Stimulated activated CD4-positive, alpha-beta T cell treated with anti-CD3 and anti-CD28 coated beads, Interleukin-1b, Interleukin-23, amount 100 ng/mL, for 48 hours (primary cell): Measurements from ENCODE around the gene ZNF316.

Experiments
- DNase-seq: peaks from one replicate; pipeline ENCODE4 v3.0.0-alpha.2; 2020

ZNF316 gene

DNA sequence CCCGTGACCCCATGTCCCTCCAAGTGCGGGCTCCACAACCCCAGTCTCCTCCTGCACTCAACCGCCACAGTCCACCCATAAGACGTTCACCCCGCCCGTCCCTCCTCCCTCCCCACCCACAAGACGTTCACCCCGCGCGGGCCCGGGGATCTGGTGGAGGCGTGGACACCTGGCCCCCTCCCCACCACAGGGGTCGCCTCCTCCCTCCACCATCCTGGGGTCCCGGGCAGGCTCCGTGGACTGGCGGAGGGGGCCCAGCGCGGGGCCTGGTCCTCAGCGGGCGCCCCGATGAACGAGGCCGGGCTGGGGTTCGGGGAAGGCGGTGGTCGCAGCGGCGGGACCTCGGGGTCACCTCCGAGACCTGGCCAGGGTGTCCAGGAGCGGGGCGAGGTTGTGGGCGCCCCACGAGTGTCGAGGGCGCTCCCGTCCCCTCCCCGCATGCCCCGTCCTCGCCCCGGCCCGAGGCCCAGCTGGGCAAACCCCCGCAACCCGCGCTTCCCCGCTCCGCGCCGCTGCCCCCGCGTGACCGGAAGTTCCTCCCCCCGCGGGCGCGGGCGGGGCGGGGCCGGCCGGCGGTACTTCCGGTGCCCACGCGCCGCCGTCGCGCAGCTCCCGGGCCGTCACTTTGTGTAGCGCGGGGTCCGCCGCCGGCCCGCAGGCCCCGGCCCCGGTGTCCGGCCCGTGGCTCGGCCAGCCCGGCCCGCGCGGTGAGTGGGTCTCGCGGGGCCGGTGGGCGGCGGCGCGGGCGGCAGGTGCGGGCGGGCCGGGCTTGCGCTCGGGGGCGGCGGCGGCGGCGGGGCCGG, at the start of gene ZNF316:
Gene ZNF316, plus strand, starts transcription at position 578 of the 803 bp plus-strand sequence. CDS start 5,092 bp downstream, outside the sequence.
- DNase-seq, result peak; percentile 45

DNA sequence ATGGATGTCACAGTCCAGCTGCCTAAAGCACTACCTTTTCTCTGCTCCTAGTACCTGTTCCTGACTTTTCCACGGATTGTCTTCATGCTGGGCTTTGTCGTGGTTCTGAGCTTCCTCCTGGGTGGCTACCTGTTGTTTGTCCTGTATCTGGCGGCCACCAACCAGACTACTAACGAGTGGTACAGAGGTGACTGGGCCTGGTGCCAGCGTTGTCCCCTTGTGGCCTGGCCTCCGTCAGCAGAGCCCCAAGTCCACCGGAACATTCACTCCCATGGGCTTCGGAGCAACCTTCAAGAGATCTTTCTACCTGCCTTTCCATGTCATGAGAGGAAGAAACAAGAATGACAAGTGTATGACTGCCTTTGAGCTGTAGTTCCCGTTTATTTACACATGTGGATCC, 48.6 kb upstream of the ZNF316 start:
- no peak for DNase-seq

DNA sequence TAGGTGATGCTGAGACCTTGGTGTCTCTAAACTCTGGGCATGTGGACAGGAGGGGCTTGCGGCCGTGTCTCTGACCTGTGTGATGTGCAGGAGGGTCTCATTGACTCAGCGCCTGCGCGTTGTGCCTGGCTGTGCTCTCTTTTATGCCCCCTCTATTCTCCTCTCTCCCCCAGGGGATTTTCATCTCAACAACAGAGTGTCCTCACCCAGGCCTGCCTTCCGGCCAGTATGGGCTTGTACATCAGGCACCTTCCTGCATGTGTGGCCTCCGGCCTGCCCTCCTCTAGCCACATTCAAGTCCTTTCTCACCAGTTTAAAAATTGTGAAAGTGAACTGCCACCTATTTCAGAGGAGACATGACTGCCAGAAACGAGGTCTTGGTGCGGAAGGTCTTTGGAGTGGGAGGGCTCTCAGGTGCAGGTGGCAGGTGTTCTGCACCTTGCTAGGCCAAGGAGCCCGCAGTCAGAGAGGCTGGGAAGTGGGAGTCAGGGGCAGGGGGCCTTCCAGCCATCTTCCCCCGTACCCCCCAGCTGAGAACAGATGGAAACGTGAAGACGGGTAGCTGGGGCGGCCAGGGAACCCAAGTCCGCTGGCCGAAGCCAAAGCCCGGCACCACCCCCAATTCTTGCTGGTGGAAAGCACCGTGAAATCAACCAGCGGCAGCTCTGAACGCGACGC, 47.8 kb upstream of the ZNF316 start:
- no peak for DNase-seq

DNA sequence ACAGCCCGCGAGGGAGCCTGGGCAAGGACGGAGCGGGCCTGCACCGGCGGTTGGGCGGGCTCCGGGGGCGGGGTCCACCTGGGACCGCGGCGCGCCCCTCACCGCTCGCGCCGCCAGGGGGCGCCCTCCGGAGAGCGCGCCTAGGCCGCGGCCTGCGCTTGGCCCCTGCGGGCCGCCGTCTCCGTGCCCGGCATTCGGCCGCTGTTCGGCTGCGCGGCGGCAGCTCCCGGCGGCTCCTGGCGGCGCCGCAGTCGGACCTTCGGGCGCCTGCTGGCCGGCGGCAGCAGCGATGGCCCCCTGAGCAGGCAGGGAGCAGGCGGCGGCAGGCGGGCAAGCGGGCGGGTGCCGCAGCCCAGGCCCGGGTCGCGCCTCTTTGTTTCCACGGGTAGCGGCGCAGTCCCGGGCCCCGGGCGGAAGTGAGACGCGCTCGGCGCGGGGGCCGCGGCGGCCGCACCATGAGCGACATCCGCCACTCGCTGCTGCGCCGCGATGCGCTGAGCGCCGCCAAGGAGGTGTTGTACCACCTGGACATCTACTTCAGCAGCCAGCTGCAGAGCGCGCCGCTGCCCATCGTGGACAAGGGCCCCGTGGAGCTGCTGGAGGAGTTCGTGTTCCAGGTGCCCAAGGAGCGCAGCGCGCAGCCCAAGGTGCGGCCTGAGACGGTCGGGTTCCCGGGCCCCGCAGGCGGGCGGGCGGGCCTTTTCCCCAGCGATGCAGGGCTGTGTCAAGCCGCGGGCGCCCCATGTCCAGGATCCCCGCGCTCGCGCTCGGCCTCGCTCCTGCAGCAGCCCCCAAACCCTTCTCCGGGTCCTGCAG, 47.1 kb upstream of the ZNF316 start, which contains the start of gene INTS15:
Gene INTS15, plus strand, starts transcription at position 193 of the 816 bp plus-strand sequence. Its CDS starts 263 bp downstream, at position 456.
- DNase-seq, result peak; percentile 72

DNA sequence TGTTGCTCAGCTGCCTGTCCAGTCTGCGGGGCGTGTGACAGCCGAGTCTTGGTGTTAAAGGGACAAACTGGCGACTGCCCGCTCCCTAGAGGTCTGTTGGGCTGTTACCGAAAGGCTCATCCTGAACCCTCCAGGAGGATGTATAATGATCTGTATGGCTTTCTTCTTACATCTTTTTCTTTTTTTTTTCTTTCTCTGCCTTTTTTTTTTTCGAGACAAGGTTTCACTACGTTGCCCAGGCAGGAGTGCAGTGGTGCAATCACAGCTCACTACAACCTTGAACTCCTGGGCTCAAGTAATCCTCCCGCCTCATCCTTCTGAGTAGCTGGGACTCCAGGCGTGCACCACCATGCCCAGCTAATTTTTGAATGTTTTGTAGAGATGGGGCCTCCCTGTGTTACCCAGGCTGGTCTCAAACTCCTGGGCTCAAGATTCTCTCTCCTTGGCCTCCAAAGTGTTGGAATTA, 46.4 kb upstream of the ZNF316 start:
- no peak for DNase-seq

DNA sequence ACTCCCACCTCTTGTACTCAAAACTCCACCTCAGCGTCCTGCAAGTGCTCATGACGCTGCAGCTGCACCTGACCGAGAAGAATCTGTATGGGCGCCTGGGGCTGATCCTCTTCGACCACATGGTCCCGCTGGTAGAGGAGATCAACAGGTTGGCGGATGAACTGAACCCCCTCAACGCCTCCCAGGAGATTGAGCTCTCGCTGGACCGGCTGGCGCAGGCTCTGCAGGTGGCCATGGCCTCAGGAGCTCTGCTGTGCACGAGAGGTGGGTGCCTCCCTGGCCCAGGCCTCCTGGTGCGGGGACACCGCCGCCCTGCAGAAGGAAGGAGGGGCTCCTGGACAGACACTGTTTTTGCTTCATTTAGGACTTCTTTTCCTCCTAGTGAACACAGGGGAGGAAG, 37.0 kb upstream of the ZNF316 start:
- DNase-seq, result no peak

DNA sequence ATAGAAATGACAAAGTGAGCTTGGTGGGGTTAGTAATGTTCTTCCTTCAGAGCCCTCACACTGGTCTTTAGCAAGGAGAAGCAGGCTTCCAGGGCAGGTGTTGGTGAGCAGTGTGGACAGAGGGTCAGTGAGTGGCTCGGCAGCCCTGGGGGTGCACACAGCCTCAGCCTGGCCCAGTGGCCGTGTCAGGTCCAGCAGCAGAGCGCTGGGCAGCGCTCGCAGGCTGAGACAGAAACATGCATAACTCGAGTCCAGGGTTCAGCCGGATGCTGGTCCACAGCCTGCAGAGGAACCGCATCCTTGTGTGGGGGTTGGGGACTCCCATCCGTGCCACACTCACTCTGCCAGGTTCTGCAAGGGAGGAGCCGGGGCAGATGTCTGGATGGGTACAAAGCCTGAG, 32.7 kb upstream of the ZNF316 start:
- no peak for DNase-seq

DNA sequence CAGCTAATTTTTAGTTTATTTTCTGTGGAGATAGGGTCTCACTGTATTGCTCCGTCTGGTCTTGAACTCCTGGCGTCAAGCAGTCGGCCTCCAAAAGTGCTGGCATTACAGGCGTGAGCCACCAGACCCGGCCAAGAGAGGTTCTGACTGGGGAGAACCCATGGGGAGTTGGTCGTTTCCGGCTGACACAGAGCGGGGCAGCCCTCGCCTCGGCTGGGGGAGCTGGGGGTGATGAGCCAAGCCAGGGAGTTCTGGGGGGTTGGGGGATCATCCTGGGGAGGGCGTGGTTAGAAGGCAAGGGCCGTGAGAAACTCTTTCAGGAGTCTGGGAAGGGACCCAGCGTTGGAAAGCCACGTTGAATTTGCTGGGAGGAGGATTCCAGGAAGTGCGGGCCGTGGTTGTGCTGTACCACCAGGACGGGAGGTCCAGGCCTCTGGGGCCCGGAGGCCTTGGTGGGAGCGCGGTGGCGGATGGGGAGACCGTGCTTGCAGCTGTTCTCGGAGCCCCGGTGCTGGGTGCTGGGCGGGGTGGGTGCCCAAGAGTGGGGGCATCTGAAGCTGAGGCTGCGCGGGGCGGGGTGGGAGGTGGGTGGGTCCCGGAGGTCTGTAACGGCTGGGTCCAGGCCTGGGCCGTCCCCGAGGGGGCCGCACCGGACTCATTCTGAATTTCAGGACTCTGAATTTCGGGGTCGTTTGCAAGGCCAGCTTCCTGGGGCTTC, 30.1 kb upstream of the ZNF316 start:
- DNase-seq, result no peak

DNA sequence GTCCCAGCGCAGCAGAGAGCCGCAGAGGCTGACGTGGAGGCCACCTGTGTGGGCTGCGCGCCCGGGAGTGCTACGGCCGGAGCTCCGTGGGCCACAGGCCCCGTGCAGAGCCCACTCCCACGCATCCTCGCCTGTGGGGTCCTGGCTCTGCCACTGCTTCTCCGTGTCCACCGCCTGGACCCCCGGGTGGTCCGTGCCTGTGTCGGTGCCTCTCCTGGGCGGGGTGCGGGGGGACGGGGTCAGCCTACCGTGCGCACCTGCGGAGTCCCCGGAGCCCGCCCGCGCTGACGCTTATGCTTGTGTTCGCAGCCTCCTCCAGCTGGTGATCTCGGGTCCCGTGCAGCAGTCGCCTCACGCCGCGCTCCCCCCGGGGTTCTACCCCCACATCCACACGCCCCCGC, 29.5 kb upstream of the ZNF316 start:
- no peak for DNase-seq

DNA sequence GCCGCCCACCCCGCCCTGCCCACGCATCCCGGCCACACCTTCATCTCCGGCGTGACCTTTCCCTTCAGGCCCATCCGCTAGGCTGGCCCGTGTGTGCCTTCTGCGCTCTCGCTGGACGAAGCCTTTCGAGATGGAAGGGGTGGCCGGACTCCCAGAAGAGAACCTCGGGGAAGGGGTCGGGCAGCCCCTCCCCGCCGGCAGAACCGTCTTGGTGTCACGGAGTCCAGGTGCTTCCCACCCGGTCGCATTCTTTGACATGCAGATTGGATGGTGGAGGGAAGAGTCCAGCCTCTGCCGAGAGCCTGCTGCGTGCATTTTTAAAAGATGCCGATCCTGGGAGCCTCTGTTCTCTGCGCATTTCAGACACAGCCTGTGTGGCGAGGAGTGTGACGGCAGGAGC, 29.0 kb upstream of the ZNF316 start:
- no peak for DNase-seq

DNA sequence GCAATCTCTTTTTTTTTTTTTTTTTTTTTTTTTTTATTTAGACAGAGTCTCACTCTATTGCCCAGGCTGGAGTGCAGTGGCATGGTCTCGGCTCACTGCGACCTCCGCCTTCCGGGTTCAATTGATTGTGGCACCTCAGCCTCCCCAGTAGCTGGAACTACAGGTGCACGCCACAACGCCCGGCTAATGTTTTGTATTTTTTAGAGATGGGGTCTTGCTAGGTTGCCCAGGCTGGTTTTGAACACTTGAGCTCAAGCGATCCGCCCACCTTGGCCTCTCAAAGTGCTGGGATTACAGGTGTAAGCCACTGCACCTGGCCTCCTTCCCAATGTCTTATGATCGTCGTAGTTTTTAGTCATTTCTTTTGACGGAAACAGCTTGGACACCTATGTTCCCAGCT, 28.3 kb upstream of the ZNF316 start:
- DNase-seq, result no peak

DNA sequence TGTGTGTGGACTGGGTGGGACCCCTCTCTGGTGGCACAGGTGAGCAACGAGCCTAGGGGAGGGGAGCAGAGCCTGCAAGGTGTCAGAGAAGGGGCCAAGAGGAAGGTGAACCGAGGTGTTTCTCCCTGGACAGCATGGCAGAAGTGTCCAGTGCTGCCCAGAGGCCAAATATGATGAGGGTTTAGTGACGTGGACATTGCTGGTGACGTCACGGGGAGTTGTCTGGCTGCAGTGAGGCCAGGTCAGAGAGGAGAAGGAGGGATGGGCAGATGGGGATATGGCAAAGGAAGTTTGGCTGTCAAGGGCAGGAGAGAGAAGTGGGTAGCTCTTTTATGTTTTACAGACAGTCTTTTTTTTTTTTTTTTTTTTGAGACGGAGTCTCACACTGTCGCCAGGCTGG, 24.3 kb upstream of the ZNF316 start:
- DNase-seq, result no peak

DNA sequence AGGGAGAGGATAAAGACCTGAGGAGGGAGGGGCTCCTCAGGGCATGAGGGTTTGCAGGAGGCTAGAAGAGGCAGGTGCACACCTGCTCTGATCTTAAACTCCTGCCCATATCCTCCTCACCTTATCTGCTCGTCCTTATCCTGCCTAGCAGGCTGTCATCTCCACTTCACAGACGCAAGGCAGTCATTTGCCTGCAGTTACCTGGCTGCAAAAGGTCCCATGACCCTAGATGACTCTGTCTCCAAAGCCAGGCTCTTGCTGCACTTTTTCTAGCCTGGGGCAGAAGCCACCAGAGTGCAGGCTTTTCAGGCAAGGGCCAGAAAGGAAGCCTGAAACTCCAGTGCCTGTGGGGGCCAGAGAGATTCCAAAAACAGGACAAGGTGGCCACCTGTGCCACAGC, 23.4 kb upstream of the ZNF316 start:
- DNase-seq, result no peak

DNA sequence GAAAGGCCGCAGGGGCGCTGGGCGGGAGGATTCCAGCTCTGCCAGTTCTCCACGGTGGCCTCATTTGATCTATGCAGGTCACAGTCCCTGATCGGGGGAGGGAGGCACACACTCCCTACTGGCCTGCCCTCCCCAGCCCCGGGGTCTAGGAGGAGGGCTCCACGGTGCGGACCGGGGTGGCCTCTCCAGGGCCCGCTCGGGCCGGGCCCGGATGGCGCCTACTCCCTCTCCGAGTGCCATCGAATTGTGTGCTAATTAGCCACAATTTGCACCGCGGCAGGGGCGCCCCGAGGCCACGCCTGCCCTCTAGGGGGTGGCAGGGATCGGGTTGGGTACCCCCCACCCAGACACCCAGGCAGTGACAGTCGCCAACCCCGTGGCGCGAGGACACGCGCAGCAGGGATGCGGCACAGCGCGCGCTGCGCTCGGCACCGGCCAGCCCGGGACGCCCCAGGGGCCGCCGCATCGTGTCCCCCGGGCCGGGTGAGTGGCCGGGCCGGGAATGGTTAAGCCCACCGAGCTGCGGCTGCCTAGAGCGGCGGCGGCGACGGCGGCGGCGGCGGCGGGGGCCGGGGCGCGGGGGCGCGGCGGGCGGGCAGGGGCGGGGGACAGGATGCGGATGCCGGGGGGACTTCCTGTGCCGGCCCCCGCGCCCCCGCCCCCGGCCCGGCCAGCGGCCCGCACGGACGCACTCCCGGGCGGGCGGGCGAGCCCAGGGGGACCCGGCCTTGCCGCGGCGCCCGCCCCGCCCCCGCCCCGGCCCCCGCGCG, 22.0 kb upstream of the ZNF316 start, which contains the start of gene ZNF853:
Gene ZNF853, plus strand, starts transcription at position 658 of the 770 bp plus-strand sequence. CDS start 565 bp downstream, outside the sequence.
- no peak for DNase-seq

DNA sequence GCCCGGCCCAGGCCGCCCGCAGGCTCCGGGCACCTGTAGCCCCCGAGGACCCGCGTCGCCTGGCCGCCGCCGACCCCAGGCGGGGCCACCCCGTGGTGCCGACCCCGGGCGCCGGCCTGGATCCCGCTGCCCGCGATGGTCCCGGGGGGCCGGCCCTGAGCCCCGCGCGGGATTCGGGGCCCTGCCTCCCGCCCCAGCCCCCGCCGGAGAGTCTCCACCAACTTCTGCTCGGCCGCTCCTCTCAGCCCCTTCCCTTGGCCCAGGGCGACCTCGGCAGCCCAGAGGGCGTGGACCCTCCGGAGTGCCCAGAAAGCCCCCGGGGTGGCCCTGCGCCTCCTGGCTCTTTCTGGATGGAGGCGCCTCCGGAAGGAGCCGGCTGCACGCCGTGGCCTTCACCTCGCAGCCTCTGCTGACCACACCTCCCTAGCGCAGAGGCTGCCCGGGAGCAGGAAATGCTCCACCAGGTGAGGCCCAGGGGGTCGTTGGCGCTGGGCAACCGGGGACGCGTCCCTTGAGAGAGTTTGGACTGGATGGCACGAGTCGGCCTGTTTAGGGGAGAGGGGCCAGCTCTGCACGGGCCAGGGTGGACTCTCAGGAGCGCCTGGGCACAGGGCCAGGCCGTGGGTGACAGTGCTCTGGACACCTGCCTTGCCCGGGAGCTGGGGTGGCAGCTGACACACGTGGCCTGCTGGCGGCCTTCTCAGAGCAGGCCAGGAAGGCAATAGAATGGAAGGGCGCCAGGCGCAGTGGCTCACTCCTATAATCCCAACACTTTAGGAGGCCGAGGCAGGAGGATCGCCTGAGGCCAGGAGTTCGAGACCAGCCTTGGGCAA, 21.2 kb upstream of the ZNF316 start:
- no peak for DNase-seq

DNA sequence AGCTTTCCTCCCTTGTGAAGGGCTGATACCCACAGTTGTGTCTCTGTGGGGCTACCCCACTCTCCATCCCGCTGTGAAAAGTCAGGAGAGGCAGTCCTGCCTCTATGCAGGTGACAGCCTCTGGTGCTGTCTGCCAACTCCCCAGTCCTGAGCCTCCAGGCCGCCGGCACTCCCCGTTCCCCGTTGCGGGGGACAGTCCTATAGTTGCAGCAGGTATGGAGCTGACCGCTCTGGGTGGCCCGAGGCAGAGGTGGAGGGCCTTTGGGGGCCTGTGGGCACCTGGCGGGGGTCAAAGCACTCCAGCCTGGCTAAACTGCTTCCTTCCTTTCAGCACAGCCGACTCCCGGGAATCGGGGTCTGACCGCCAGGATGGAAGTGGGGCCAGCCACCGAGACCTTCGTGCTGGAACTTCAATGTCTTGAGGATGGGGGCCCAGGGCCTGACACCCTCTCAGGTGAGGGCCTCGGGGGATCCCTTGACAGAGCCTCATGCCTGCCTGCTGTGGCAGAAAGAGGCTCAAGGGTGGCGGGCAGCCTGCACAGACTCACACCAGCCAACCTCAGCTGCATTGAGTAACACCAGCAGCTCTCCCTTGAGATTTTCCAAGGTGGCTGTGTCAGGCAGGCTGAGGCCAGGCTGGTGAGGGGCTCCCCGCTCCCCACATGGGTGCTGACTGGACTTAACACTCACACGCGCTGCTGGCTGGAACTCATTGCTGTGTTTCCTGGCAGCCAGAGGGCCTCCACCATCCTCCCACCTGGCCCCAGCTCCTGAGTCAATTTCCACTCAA, 20.1 kb upstream of the ZNF316 start:
- no peak for DNase-seq

DNA sequence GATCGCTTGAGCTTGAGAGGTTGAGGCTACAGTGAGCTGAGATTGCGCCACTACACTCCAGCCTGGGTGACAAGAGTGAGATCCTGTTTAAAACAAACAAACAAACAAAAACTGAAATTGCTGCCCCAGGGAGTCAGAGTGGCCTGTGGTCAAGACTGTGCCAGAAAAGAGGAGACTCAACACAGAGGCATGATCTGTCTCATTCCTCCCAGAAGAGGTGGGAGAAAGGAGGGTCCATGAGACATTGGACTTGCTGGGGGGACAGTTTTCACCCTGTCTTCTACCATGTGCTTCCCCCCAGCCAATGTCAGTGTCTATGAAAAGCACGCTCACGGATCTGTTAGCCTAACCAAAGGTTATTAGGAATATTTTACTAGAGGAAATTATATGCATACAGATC, 18.5 kb upstream of the ZNF316 start:
- DNase-seq, result no peak

DNA sequence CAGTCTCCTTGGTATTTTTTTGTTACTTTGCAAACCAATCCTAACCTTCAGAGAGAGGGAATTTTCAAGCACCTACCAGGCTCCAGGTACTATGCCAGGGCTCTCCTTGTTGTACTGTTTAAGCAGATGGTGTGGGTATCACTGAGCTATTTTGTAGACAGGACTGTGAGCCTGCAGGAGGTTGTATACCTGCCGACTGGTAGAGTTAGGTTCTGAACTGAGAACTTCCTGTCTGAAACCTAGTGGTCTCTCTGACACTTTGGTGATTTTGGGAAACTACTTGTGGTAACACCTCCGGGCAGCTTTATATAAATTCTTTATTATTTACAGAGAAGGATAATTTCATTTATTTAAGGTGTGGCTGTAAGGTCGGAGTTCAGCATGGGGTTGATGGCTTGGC, 17.2 kb upstream of the ZNF316 start:
- no peak for DNase-seq

DNA sequence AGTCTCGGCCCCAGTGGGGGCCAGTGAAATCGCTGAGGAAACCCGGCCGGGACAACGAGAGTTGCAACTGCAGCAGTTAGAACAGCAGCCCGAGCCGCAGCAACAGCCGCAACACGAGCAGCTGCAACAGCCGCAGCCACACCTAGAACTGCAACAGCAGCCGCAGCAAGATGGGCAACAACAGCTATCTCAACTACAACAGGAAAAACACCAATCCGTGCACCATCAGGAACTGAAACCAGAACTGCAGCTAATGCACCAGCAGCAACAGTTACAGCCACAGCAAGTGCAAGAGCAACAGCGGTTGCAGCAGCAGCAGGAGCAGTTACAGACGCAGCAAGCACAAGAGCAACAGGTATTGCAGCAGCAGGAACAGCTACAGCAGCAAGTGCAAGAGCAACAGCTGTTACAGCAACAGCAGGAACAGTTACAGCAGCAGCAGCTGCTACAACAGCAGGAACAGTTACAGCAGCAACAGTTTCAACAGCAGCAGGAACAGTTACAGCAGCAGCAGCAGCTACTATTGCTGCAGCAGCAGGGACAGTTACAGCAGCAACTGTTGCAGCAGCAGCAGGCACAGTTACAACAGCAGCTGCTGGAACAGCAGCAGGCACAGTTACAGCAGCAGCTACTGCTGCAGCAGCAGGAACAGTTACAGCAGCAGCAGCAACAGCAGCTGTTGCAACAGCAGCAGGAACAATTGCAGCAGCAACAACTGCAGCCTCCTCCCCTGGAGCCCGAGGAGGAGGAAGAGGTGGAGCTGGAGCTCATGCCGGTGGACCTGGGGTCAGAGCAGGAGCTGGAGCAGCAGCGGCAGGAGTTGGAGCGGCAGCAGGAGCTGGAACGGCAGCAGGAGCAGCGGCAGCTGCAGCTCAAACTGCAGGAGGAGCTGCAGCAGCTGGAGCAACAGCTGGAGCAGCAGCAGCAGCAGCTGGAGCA, 15.7 kb upstream of the ZNF316 start:
- DNase-seq, result no peak
